ENCODE data around the gene INPP5A.

INPP5A gene

DNA sequence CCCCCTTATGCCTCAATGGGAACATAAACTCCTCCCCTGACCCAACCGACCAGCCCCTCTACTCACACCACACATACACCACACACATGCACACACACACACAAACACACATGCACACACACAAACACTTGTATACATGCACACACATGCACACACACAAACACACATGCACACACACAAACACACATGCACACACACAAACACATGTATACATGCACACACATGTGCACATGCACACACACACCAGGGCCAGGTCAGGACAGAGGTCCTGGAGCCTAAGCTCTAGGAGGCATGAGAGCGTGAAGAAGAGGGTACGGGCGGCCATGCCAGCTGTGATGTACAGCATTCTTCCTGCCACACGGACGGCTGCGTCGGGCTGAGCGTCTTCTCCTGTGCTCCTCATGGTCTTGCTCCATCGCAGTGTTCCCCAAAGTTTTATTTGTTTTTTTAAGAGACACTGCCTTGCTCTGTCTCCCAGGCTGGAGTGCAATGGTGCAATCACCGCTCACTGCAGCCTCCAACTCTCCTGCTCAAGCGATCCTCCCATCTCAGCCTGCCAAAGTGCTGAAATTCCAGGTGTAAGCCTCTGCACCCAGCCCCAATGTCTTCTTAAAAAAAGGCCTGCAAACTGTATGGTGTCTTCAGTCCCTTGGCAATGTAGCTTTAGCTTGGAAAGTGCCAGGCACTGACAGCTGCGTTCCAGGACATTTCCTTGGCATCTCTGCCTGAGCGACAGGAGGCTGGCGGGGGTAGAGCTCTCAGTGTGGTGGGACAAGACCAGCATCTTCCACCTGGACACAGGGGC, 38.8 kb upstream of the INPP5A start:
- Histone ChIP-seq H3K9me3 (ENCODE audit: insufficient read depth, low read depth, low read length) (no peaks in the 10 kb centered on the region), H4K91ac (ENCODE audit: low read depth, low read length) (no peak overlapping the region), H3K23ac (ENCODE audit: low read length) (no peak overlapping the region), H2BK5ac (ENCODE audit: low read depth, low read length, poor library complexity) (no peak overlapping the region), H3K14ac (ENCODE audit: low read length) (no peak overlapping the region), H2AK5ac (ENCODE audit: low read length) (no peak overlapping the region), H2BK120ac (ENCODE audit: insufficient read depth, low read length, poor library complexity) (no peak overlapping the region), H3K27me3 (ENCODE audit: insufficient read depth, low read length) (no peaks in the 10 kb centered on the region), H3K36me3 (ENCODE audit: control insufficient read depth in 1 of 2, insufficient read depth in 2 of 2, low read length in 2 of 2) (no peaks in the 10 kb centered on the region), H3K4me3 (ENCODE audit: low read depth, low read length) (peak overlapping the region; percentile 25), H3K79me2 (ENCODE audit: control insufficient read depth, insufficient read depth, low read length, poor library complexity) (no peaks in the 10 kb centered on the region), H3K9ac (ENCODE audit: low read length) (no peak overlapping the region), H3K4ac (ENCODE audit: low read depth, low read length) (no peak overlapping the region), H3K4me2 (ENCODE audit: low read length) (no peak overlapping the region), H4K8ac (ENCODE audit: low read depth, low read length) (no peak overlapping the region), H3K79me1 (ENCODE audit: low read length) (no peaks in the 10 kb centered on the region), H2BK12ac (ENCODE audit: low read length) (no peak overlapping the region), H2AFZ (ENCODE audit: insufficient read depth, low read length, poor library complexity) (no peak overlapping the region), H3K27ac (ENCODE audit: low read depth, low read length) (no peak overlapping the region), H3K4me1 (ENCODE audit: control insufficient read depth in 1 of 2, insufficient read depth in 2 of 2, low read length in 2 of 2) (no peaks in the 10 kb centered on the region), H3K18ac (ENCODE audit: low read length) (no peak overlapping the region), H4K12ac (ENCODE audit: low read depth, low read length) (no peak overlapping the region)
- no CpG with 5 or more reads among the region's 15 CpGs for WGBS (ENCODE audit: extremely low coverage, insufficient coverage, insufficient read length)
- DNase-seq, result no peak

DNA sequence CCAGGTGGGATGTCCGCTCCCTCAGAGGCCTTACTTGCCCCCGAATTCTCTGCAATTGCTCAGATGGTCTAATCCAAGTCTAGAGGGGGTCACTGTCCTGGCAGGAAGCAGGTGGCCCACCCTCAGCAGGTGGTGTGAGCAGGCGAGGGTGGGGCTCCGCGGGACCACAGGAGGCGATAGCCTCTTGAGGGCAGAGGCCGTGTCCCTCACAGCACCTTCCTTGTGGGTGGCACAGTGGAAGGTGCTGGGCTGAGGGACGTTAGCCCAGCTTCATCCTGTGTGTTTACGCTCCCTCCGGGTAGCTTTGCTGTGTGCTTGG, 38.3 kb upstream of the INPP5A start:
- Histone ChIP-seq H3K9me3 (ENCODE audit: insufficient read depth, low read depth, low read length) (no peaks in the 10 kb centered on the region), H4K12ac (ENCODE audit: low read depth, low read length) (no peak overlapping the region), H4K8ac (ENCODE audit: low read depth, low read length) (no peak overlapping the region), H3K79me2 (ENCODE audit: control insufficient read depth, insufficient read depth, low read length, poor library complexity) (no peaks in the 10 kb centered on the region), H2BK120ac (ENCODE audit: insufficient read depth, low read length, poor library complexity) (no peak overlapping the region), H2AK5ac (ENCODE audit: low read length) (no peak overlapping the region), H3K9ac (ENCODE audit: low read length) (no peak overlapping the region), H3K4me3 (ENCODE audit: low read depth, low read length) (no peak overlapping the region), H3K23ac (ENCODE audit: low read length) (no peak overlapping the region), H3K27ac (ENCODE audit: low read depth, low read length) (no peak overlapping the region), H3K4me1 (ENCODE audit: control insufficient read depth in 1 of 2, insufficient read depth in 2 of 2, low read length in 2 of 2) (no peaks in the 10 kb centered on the region), H3K14ac (ENCODE audit: low read length) (no peak overlapping the region), H3K36me3 (ENCODE audit: control insufficient read depth in 1 of 2, insufficient read depth in 2 of 2, low read length in 2 of 2) (no peaks in the 10 kb centered on the region), H4K91ac (ENCODE audit: low read depth, low read length) (no peak overlapping the region), H3K4ac (ENCODE audit: low read depth, low read length) (no peak overlapping the region), H3K18ac (ENCODE audit: low read length) (no peak overlapping the region), H2BK5ac (ENCODE audit: low read depth, low read length, poor library complexity) (no peak overlapping the region), H3K4me2 (ENCODE audit: low read length) (no peak overlapping the region), H3K79me1 (ENCODE audit: low read length) (no peaks in the 10 kb centered on the region), H2AFZ (ENCODE audit: insufficient read depth, low read length, poor library complexity) (no peak overlapping the region), H3K27me3 (ENCODE audit: insufficient read depth, low read length) (no peaks in the 10 kb centered on the region), H2BK12ac (ENCODE audit: low read length) (no peak overlapping the region)
- no CpG with 5 or more reads among the region's 10 CpGs for WGBS (ENCODE audit: extremely low coverage, insufficient coverage, insufficient read length)
- no peak for DNase-seq

DNA sequence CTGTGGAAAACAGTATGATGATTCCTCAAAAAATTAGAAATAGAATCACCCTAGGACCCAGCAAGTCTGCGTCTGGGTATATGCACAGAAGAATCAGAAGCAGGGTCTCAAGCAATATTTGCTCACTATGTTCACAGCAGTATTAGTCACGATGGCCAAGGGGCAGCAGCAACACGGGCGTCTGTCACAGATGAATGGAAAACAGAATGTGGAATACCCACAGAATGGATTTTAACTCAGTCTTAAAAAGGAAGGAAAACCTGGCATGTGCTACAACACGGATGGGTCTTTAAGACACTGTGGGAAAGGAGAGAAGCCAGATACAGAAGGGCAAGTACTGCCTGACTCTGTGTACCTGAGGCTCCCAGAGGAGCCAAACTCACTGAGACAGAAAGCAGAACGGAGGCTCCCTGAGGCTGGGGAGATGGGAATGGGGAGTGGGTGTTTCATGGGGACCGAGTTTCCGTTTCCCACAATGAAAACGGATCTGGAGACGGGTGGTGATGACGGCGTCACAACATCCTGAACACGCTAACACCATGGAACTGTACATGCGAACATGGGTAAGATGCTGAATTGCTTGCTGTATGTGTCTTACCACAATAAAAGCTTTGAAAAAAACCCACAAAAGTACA, 36.7 kb upstream of the INPP5A start:
- H3K4ac ChIP-seq (ENCODE audit: low read depth, low read length), result no peak overlapping the region
- no peak overlapping the region for H4K8ac ChIP-seq (ENCODE audit: low read depth, low read length)
- no peak overlapping the region for H2AFZ ChIP-seq (ENCODE audit: insufficient read depth, low read length, poor library complexity)
- no peak overlapping the region for H2BK12ac ChIP-seq (ENCODE audit: low read length)
- H3K4me1 ChIP-seq (ENCODE audit: control insufficient read depth in 1 of 2, insufficient read depth in 2 of 2, low read length in 2 of 2), result no peaks in the 10 kb centered on the region
- no peak overlapping the region for H3K23ac ChIP-seq (ENCODE audit: low read length)
- H4K91ac ChIP-seq (ENCODE audit: low read depth, low read length), result no peak overlapping the region
- H3K79me1 ChIP-seq (ENCODE audit: low read length), result no peaks in the 10 kb centered on the region
- H3K27me3 ChIP-seq (ENCODE audit: insufficient read depth, low read length), result no peaks in the 10 kb centered on the region
- no peaks in the 10 kb centered on the region for H3K79me2 ChIP-seq (ENCODE audit: control insufficient read depth, insufficient read depth, low read length, poor library complexity)
- no peak for DNase-seq
- peaks cover 4% of the 10 kb centered on the region for H3K9me3 ChIP-seq (ENCODE audit: insufficient read depth, low read depth, low read length)
- H2AK5ac ChIP-seq (ENCODE audit: low read length), result no peak overlapping the region
- WGBS (ENCODE audit: extremely low coverage, insufficient coverage, insufficient read length), result no CpG with 5 or more reads among the region's 14 CpGs
- H3K14ac ChIP-seq (ENCODE audit: low read length), result no peak overlapping the region
- no peak overlapping the region for H3K4me3 ChIP-seq (ENCODE audit: low read depth, low read length)
- H3K4me2 ChIP-seq (ENCODE audit: low read length), result no peak overlapping the region
- no peak overlapping the region for H2BK5ac ChIP-seq (ENCODE audit: low read depth, low read length, poor library complexity)
- H4K12ac ChIP-seq (ENCODE audit: low read depth, low read length), result no peak overlapping the region
- no peak overlapping the region for H3K18ac ChIP-seq (ENCODE audit: low read length)
- no peak overlapping the region for H3K9ac ChIP-seq (ENCODE audit: low read length)
- no peak overlapping the region for H3K27ac ChIP-seq (ENCODE audit: low read depth, low read length)
- H2BK120ac ChIP-seq (ENCODE audit: insufficient read depth, low read length, poor library complexity), result no peak overlapping the region
- H3K36me3 ChIP-seq (ENCODE audit: control insufficient read depth in 1 of 2, insufficient read depth in 2 of 2, low read length in 2 of 2), result no peaks in the 10 kb centered on the region

DNA sequence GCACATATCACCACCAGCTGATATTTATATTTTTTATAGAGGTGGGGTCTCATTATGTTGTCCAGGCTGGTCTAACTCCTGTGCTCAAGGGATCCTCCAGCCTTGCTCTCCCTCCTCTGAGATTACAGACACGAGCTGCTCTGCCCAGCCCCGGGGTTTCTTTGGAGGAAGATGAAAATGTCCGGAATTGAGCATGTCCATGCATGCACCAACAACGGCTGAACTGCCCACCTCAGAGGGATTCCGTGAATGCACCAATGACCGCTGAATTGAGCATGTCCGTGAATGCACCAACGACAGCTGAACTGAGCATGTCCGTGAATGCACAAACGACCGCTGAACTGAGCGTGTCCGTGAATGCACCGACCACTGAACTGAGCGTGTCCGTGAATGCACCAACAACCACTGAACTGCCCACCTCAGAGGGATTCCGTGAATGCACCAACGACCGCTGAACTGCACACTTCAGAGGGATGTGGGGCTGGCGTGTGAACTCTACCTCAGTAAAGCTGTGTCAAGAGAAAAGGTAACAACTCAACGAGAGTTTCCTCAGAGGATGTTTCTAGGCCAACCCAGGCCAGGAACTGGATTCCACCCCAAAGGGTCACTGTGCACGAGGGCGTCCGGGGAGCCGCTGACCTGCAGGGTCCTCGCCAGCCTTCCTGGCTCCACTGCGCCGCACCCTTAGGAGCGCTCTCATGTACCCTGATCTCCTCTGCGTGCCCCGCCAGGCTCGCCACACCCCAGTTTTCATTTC, 34.9 kb upstream of the INPP5A start:
- H3K4me2 ChIP-seq (ENCODE audit: low read length), result no peak overlapping the region
- H2AK5ac ChIP-seq (ENCODE audit: low read length), result no peak overlapping the region
- H3K18ac ChIP-seq (ENCODE audit: low read length), result no peak overlapping the region
- DNase-seq, result no peak
- H3K4me3 ChIP-seq (ENCODE audit: low read depth, low read length), result no peak overlapping the region
- no peak overlapping the region for H2BK12ac ChIP-seq (ENCODE audit: low read length)
- H4K8ac ChIP-seq (ENCODE audit: low read depth, low read length), result no peak overlapping the region
- H3K9me3 ChIP-seq (ENCODE audit: insufficient read depth, low read depth, low read length), result peaks cover 9% of the 10 kb centered on the region
- H4K12ac ChIP-seq (ENCODE audit: low read depth, low read length), result no peak overlapping the region
- no CpG with 5 or more reads among the region's 32 CpGs for WGBS (ENCODE audit: extremely low coverage, insufficient coverage, insufficient read length)
- H3K4me1 ChIP-seq (ENCODE audit: control insufficient read depth in 1 of 2, insufficient read depth in 2 of 2, low read length in 2 of 2), result no peaks in the 10 kb centered on the region
- H2BK120ac ChIP-seq (ENCODE audit: insufficient read depth, low read length, poor library complexity), result no peak overlapping the region
- H3K9ac ChIP-seq (ENCODE audit: low read length), result no peak overlapping the region
- H3K79me2 ChIP-seq (ENCODE audit: control insufficient read depth, insufficient read depth, low read length, poor library complexity), result no peaks in the 10 kb centered on the region
- no peak overlapping the region for H2BK5ac ChIP-seq (ENCODE audit: low read depth, low read length, poor library complexity)
- no peak overlapping the region for H3K14ac ChIP-seq (ENCODE audit: low read length)
- no peaks in the 10 kb centered on the region for H3K36me3 ChIP-seq (ENCODE audit: control insufficient read depth in 1 of 2, insufficient read depth in 2 of 2, low read length in 2 of 2)
- no peak overlapping the region for H3K23ac ChIP-seq (ENCODE audit: low read length)
- H3K4ac ChIP-seq (ENCODE audit: low read depth, low read length), result no peak overlapping the region
- H2AFZ ChIP-seq (ENCODE audit: insufficient read depth, low read length, poor library complexity), result no peak overlapping the region
- H3K27ac ChIP-seq (ENCODE audit: low read depth, low read length), result no peak overlapping the region
- H3K79me1 ChIP-seq (ENCODE audit: low read length), result no peaks in the 10 kb centered on the region
- no peak overlapping the region for H4K91ac ChIP-seq (ENCODE audit: low read depth, low read length)
- H3K27me3 ChIP-seq (ENCODE audit: insufficient read depth, low read length), result no peaks in the 10 kb centered on the region
